Heart left ventricle (tissue), 13 donors: Measurements from ENCODE around the gene TRIM65.

Experiments
- POLR2A ChIP-seq, 2 donors: fragments of 450-650 bp; IDR thresholded peaks; one replicate each; pipeline ENCODE4 v1.6.1; 2017; ENCODE audit warnings: antibody characterized with exemption in 2 of 2, mild to moderate bottlenecking in 2 of 2, moderate library complexity in 2 of 2
- TF ChIP-seq, protein P1 (sequence below), 12 donors: fragments of 200-600 bp; sonication (generic) in 4 of 12; IDR thresholded peaks; one replicate each; pipeline versions ENCODE4 v1.5.0 to v1.8.0; 2018 to 2022; ENCODE audit warnings: antibody characterized with exemption in 12 of 12, mild to moderate bottlenecking in 5 of 12
- donor health status: ischemic (EF 13 %, LVEDD 7.1; RV severe dilation, severe dysfunction).
- donor health status: DM: no; HTN: yes; CAD: no.
- donor health status: DM: no; HTN: no; CAD: no.
- donor health status: ischemic (EF 25% LVEDD 6.9; RV normal size, moderate dysfunction).
- donor health status: ischemic (EF 25% LVEDD 5.7; RV mildly dilated, moderate dysfunction).
- donor health status: ischemic (EF 35%, LVEDD 5.7; RV mildly dilated, moderate dysfunction).
- donor health status: nonischemic (EF 11% LVEDD 7.7; RV severe dilation, severe dysfunction).
- donor health status: DM: yes; HTN: yes; CAD: no.
- donor health status: PGD.
- donor health status: ischemic (EF 29% LVEDD 5.4; RV normal size, mild dysfunction).
- donor health status: nonischemic (EF 23%, LVEDD 6.1; RV moderate dilation, normal function).

GRCh38 chr17:75891022-75891604 is 5.6 kb downstream of the TRIM65 start:
- TF ChIP-seq, protein P1, sequence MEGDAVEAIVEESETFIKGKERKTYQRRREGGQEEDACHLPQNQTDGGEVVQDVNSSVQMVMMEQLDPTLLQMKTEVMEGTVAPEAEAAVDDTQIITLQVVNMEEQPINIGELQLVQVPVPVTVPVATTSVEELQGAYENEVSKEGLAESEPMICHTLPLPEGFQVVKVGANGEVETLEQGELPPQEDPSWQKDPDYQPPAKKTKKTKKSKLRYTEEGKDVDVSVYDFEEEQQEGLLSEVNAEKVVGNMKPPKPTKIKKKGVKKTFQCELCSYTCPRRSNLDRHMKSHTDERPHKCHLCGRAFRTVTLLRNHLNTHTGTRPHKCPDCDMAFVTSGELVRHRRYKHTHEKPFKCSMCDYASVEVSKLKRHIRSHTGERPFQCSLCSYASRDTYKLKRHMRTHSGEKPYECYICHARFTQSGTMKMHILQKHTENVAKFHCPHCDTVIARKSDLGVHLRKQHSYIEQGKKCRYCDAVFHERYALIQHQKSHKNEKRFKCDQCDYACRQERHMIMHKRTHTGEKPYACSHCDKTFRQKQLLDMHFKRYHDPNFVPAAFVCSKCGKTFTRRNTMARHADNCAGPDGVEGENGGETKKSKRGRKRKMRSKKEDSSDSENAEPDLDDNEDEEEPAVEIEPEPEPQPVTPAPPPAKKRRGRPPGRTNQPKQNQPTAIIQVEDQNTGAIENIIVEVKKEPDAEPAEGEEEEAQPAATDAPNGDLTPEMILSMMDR (IDR thresholded peaks at IDR 0.05), result no peak
- TF ChIP-seq POLR2A (IDR thresholded peaks at IDR 0.05), result no peak
